ENCODE data around the gene BLVRB. TPM values are rescaled to one million over a fixed set of nuclear protein-coding genes. Genes with fewer than 3 reads are reported as not detected.

BLVRB gene
- total and polyA plus RNA-seq, 9 of the 15 experiments (the other 6 are each of a cell fraction or from before 2014, with no cell fraction given) = 81.1 to 749 (median 331) TPM

DNA sequence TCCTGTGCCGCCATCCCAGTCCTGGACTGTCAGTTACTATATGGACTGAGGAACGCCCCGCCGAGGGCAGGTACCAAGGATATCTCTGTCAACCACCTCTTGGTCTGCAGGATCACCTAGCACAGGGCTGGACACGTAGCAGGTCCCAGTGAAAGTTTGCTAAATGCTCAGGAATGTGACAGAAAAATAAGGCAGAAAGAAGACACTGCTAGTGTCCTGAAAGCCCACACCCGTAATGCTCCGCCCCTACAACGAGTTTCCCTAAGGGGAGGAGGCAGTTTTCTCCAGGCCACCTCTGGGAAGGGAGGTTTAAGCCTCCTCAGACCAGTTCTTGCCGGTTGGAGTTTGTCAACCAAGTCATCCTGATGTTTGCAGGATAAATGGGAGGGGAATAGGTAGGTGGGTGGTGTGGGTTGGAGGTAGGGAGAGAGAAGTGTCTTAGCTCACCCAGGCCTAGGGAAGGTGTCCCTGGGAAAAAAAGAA is 19.7 kb downstream of the BLVRB start (continued):
- TF ChIP-seq CTBP1 (IDR thresholded peaks at IDR 0.05; ENCODE audit: borderline replicate concordance) = no peak; the same call in 1 of the 2 replicates
- TF ChIP-seq BHLHE40 (IDR thresholded peaks at IDR 0.05; ENCODE audit: low read length) = no peak
- TF ChIP-seq MCM3 (IDR thresholded peaks at IDR 0.05) = no peak
- TF ChIP-seq ZKSCAN1 (IDR thresholded peaks at IDR 0.05; ENCODE audit: low read depth, low read length) = no peak
- no peak for TF ChIP-seq RHOXF2B (CRISPR knock-in tag; conservative IDR thresholded peaks at IDR 0.05)
- no peak for TF ChIP-seq ZNF124 (CRISPR knock-in tag; IDR thresholded peaks at IDR 0.05)
- TF ChIP-seq E2F4 (CRISPR knock-in tag; IDR thresholded peaks at IDR 0.05; ENCODE audit: low read depth) = no peak
- TF ChIP-seq, protein P1, sequence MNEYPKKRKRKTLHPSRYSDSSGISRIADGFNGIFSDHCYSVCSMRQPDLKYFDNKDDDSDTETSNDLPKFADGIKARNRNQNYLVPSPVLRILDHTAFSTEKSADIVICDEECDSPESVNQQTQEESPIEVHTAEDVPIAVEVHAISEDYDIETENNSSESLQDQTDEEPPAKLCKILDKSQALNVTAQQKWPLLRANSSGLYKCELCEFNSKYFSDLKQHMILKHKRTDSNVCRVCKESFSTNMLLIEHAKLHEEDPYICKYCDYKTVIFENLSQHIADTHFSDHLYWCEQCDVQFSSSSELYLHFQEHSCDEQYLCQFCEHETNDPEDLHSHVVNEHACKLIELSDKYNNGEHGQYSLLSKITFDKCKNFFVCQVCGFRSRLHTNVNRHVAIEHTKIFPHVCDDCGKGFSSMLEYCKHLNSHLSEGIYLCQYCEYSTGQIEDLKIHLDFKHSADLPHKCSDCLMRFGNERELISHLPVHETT (CRISPR knock-in tag; conservative IDR thresholded peaks at IDR 0.05 in 1 of 2, IDR thresholded peaks at IDR 0.05 in 1 of 2) = no peak
- peak; percentile 36; the same call in 1 of the 2 replicates for TF ChIP-seq ZBTB33 (CRISPR knock-in tag; IDR thresholded peaks at IDR 0.05)
- TF ChIP-seq HOMEZ (CRISPR knock-in tag; IDR thresholded peaks at IDR 0.05) = no peak
- TF ChIP-seq TEAD4 (IDR thresholded peaks at IDR 0.05; ENCODE audit: low read length) = peak; percentile 27; the same call in 1 of the 2 replicates
- no peak for TF ChIP-seq TEAD4 (CRISPR knock-in tag; IDR thresholded peaks at IDR 0.05; ENCODE audit: borderline replicate concordance)
- peak; percentile 19; the same call in 1 of the 2 replicates for TF ChIP-seq ZBTB7A (IDR thresholded peaks at IDR 0.05; ENCODE audit: borderline replicate concordance, control insufficient read depth, low read depth, low read length)
- no peak for TF ChIP-seq CBX1 (IDR thresholded peaks at IDR 0.05; ENCODE audit: low read depth)

Data from K562 (cell line).